H1 (cell line): ENCODE data around the gene OBP2B. TPM values are rescaled to one million over a fixed set of nuclear protein-coding genes. Genes with fewer than 3 reads are reported as not detected.

Experiments used
- CTCF ChIA-PET: fragments of 300-600 bp; sonication (Branson Sonifier 250); formaldehyde crosslinking; loops from one replicate; lab custom pipeline; 2021; ENCODE audit not compliant: partially characterized antibody; lab: Charles Lee
- POLR2A ChIA-PET: fragments of 300-600 bp; sonication (Branson Sonifier 250); formaldehyde crosslinking; loops from one replicate; lab custom pipeline; 2021; ENCODE audit warnings: inconsistent platforms; ENCODE audit not compliant: partially characterized antibody; lab: Charles Lee
- DNase-seq, 2 experiments: peaks; one replicate each; pipeline versions ENCODE4 v3.0.0 to v3.0.0-alpha.2; 2010 to 2022; ENCODE audit warnings: low spot score in 2 of 2, low read depth in 1 of 2, mixed read lengths in 1 of 2
- FAIRE-seq: peaks from 2 replicates; lab custom pipeline; 2011; peaks lifted over from hg19 to GRCh38; lab: Jason Lieb, UNC
- H2AFZ ChIP-seq: 2 replicates; pipeline ENCODE4 v1.8.1; 2012; ENCODE audit warnings: low read length, inconsistent platforms
- H2AK5ac ChIP-seq: 2 replicates; pipeline ENCODE4 v1.6.1; 2013; ENCODE audit warnings: low read depth, low read length
- H2BK120ac ChIP-seq: replicated peaks from 2 replicates; pipeline ENCODE3; 2013; ENCODE audit warnings: low read depth, low read length, inconsistent platforms
- H2BK12ac ChIP-seq: 2 replicates; pipeline ENCODE4 v1.6.1; 2013; ENCODE audit warnings: low read depth, low read length
- H2BK15ac ChIP-seq: 2 replicates; pipeline ENCODE4 v1.6.1; 2013; ENCODE audit warnings: low read length
- H2BK20ac ChIP-seq: 2 replicates; pipeline ENCODE4 v1.6.1; 2013; ENCODE audit warnings: low read length
- H2BK5ac ChIP-seq: 2 replicates; pipeline ENCODE4 v1.6.1; 2013; ENCODE audit warnings: low read depth, low read length
- H3K14ac ChIP-seq: 2 replicates; pipeline ENCODE4 v1.6.1; 2013; ENCODE audit warnings: inconsistent platforms; ENCODE audit not compliant: insufficient read length
- H3K18ac ChIP-seq: 2 replicates; pipeline ENCODE4 v1.6.1; 2013; ENCODE audit warnings: low read length; ENCODE audit errors: extremely low read depth
- H3K23ac ChIP-seq: 2 replicates; pipeline ENCODE4 v1.6.1; 2013; ENCODE audit warnings: inconsistent platforms; ENCODE audit not compliant: insufficient read length
- H3K23me2 ChIP-seq: 2 replicates; pipeline ENCODE4 v1.6.1; 2013; ENCODE audit warnings: low read depth, low read length
- H3K27ac ChIP-seq: 2 replicates; pipeline ENCODE4 v1.6.1; 2011; ENCODE audit warnings: low read depth, low read length, inconsistent platforms
- H3K27me3 ChIP-seq, 4 experiments: replicated peaks in 1 of 4; 1 replicate in 1 of 4; 2 replicates in 3 of 4; pipeline versions ENCODE4 v1.6.1 to v1.8.1; 2011 to 2013; ENCODE audit warnings: low read length in 3 of 4, mild to moderate bottlenecking in 3 of 4, inconsistent platforms in 2 of 4, mixed read lengths in 2 of 4, moderate library complexity in 1 of 4; ENCODE audit not compliant: control insufficient read depth in 3 of 4, insufficient read depth in 3 of 4; ENCODE audit errors: extremely low read depth in 1 of 4
- H3K36me3 ChIP-seq, 4 experiments: 2 replicates each; pipeline versions ENCODE4 v1.6.1 to v1.8.1; 2011 to 2013; ENCODE audit warnings: mild to moderate bottlenecking in 4 of 4, low read length in 3 of 4, moderate library complexity in 2 of 4, control low read depth in 1 of 4, inconsistent platforms in 1 of 4; ENCODE audit not compliant: insufficient read depth in 4 of 4, control insufficient read depth in 2 of 4
- H3K4ac ChIP-seq: replicated peaks from 2 replicates; pipeline ENCODE3; 2013; ENCODE audit warnings: low read length, low read depth, mixed read lengths, inconsistent platforms; ENCODE audit not compliant: insufficient read length
- H3K4me1 ChIP-seq, 4 experiments: replicated peaks in 1 of 4; 1 replicate in 1 of 4; 2 replicates in 3 of 4; pipeline versions ENCODE4 v1.6.1 to v1.8.1; 2011 to 2013; ENCODE audit warnings: low read length in 3 of 4, inconsistent platforms in 2 of 4, mixed read lengths in 1 of 4; ENCODE audit not compliant: insufficient read depth in 4 of 4, control insufficient read depth in 3 of 4
- H3K4me2 ChIP-seq, 2 experiments: 2 replicates each; pipeline versions ENCODE4 v1.6.1 to v1.8.1; 2011 to 2013; ENCODE audit warnings: low read depth in 2 of 2, low read length in 2 of 2, control low read depth in 1 of 2, inconsistent platforms in 1 of 2, mild to moderate bottlenecking in 1 of 2; ENCODE audit not compliant: insufficient read depth in 1 of 2
- H3K4me3 ChIP-seq, 4 experiments: fragments of 200-600, 300-600 bp in 1 of 4; sonication (generic), shearing (Covaris generic), sonication (Bioruptor Twin) in 1 of 4; 2 replicates each; pipeline versions ENCODE4 v1.5.1 to v1.8.1; 2011 to 2016; ENCODE audit warnings: low read length in 4 of 4, low read depth in 3 of 4, control low read depth in 2 of 4, inconsistent platforms in 2 of 4, mild to moderate bottlenecking in 2 of 4, mixed read lengths in 1 of 4, moderate library complexity in 1 of 4; ENCODE audit not compliant: insufficient read depth in 2 of 4; ENCODE audit errors: extremely low read depth in 1 of 4
- H3K56ac ChIP-seq: replicated peaks from 2 replicates; pipeline ENCODE3; 2013; ENCODE audit warnings: low read depth, mild to moderate bottlenecking, mixed read lengths, low read length, inconsistent platforms; ENCODE audit not compliant: insufficient read length
- H3K79me1 ChIP-seq: 2 replicates; pipeline ENCODE4 v1.6.1; 2013; ENCODE audit warnings: low read depth, low read length, control low read depth
- H3K79me2 ChIP-seq, 2 experiments: 2 replicates each; pipeline versions ENCODE4 v1.6.1 to v1.8.1; 2012 to 2013; ENCODE audit warnings: low read length in 2 of 2, mild to moderate bottlenecking in 2 of 2, inconsistent platforms in 1 of 2; ENCODE audit not compliant: insufficient read depth in 2 of 2, control insufficient read depth in 1 of 2
- H3K9ac ChIP-seq, 4 experiments: replicated peaks in 1 of 4; 1 replicate in 1 of 4; 2 replicates in 3 of 4; pipeline versions ENCODE4 v1.6.1 to v1.8.1; 2011 to 2013; ENCODE audit warnings: low read depth in 3 of 4, low read length in 3 of 4, control low read depth in 2 of 4, mild to moderate bottlenecking in 2 of 4, moderate library complexity in 2 of 4, inconsistent platforms in 1 of 4; ENCODE audit errors: extremely low read depth in 1 of 4
- H3K9me3 ChIP-seq, 2 experiments: 2 replicates each; pipeline versions ENCODE4 v1.6.1 to v1.8.1; 2012 to 2013; ENCODE audit warnings: mild to moderate bottlenecking in 2 of 2, moderate library complexity in 2 of 2, control low read depth in 1 of 2, inconsistent platforms in 1 of 2, low read depth in 1 of 2, low read length in 1 of 2, mixed read lengths in 1 of 2; ENCODE audit not compliant: insufficient read depth in 2 of 2
- H4K20me1 ChIP-seq, 2 experiments: replicated peaks in 1 of 2; 2 replicates each; pipeline versions ENCODE3 to v1.8.1; 2011 to 2013; ENCODE audit warnings: inconsistent platforms in 2 of 2, low read length in 2 of 2, mild to moderate bottlenecking in 1 of 2; ENCODE audit not compliant: insufficient read depth in 2 of 2, control insufficient read depth in 1 of 2
- H4K5ac ChIP-seq: 2 replicates; pipeline ENCODE4 v1.6.1; 2013; ENCODE audit warnings: low read length, low read depth, mixed read lengths, inconsistent platforms; ENCODE audit not compliant: insufficient read length
- H4K8ac ChIP-seq: 2 replicates; pipeline ENCODE4 v1.8.0; 2013; ENCODE audit warnings: mild to moderate bottlenecking, moderate library complexity, low read length, inconsistent platforms; ENCODE audit not compliant: insufficient read depth; ENCODE audit errors: extremely low read depth
- H4K91ac ChIP-seq: replicated peaks from 2 replicates; pipeline ENCODE3; 2013; ENCODE audit warnings: low read length, mixed read lengths, inconsistent platforms; ENCODE audit not compliant: insufficient read length
- CBX8 ChIP-seq: fragments of 300-800, 300-1000 bp; sonication (generic); IDR thresholded peaks from 2 replicates; pipeline ENCODE4 v1.7.1; 2016; ENCODE audit warnings: low read depth, low read length, borderline replicate concordance
- CHD2 ChIP-seq: IDR thresholded peaks from 2 replicates; pipeline ENCODE4 v1.6.1; 2012; ENCODE audit warnings: low read length, improper control_type of control experiment
- CTBP2 ChIP-seq: IDR thresholded peaks from 2 replicates; pipeline ENCODE4 v1.7.0; 2011; ENCODE audit warnings: borderline replicate concordance, mild to moderate bottlenecking, moderate library complexity, mixed read lengths, low read length; ENCODE audit not compliant: insufficient read depth, insufficient read length
- EP300 ChIP-seq, 2 experiments: IDR thresholded peaks; 1 replicate in 1 of 2; 2 replicates in 1 of 2; pipeline ENCODE4 v1.6.1; 2011 to 2012; ENCODE audit warnings: low read depth in 2 of 2, low read length in 2 of 2, mild to moderate bottlenecking in 2 of 2, borderline replicate concordance in 1 of 2, inconsistent platforms in 1 of 2, moderate library complexity in 1 of 2
- EZH2 ChIP-seq: fragments of 200-600 bp; sonication (generic); IDR thresholded peaks from 2 replicates; pipeline ENCODE4 v1.7.1; 2012; ENCODE audit warnings: low read depth, mild to moderate bottlenecking, moderate library complexity, low read length, inconsistent platforms; ENCODE audit not compliant: severe bottlenecking
- GABPA ChIP-seq: IDR thresholded peaks from 2 replicates; pipeline ENCODE4 v1.6.1; 2011; ENCODE audit warnings: mild to moderate bottlenecking, low read length, moderate library complexity, borderline replicate concordance; ENCODE audit not compliant: insufficient read depth
- KDM5A ChIP-seq: fragments of 200-600 bp; IDR thresholded peaks from 2 replicates; pipeline ENCODE4 v1.7.1; 2012; ENCODE audit warnings: mild to moderate bottlenecking, low read length, inconsistent platforms, mixed read lengths
- SP4 ChIP-seq: IDR thresholded peaks from 2 replicates; pipeline ENCODE4 v1.6.1; 2012; ENCODE audit warnings: low read length, inconsistent platforms
- TCF12 ChIP-seq: IDR thresholded peaks from 2 replicates; pipeline ENCODE4 v1.6.1; 2011; ENCODE audit warnings: low read depth, mild to moderate bottlenecking, low read length
- TEAD4 ChIP-seq: IDR thresholded peaks from 2 replicates; pipeline ENCODE4 v1.6.1; 2012; ENCODE audit warnings: low read depth, low read length, inconsistent platforms, mixed read lengths
- YY1 ChIP-seq: IDR thresholded peaks from 2 replicates; pipeline ENCODE4 v1.6.1; 2011; ENCODE audit warnings: low read depth, mild to moderate bottlenecking, low read length
- whole genome bisulfite sequencing, 2 experiments: shearing (Covaris generic) in 1 of 2; methylation state at CpG; one replicate each; pipeline versions ENCODE4 v1.1.6 to v1.1.7; 2013 to 2015; ENCODE audit warnings: low lambda C conversion rate in 2 of 2, mixed read lengths in 2 of 2, inconsistent platforms in 1 of 2, low coverage in 1 of 2, missing lambda C conversion rate in 1 of 2; ENCODE audit not compliant: insufficient replicate concordance in 2 of 2, insufficient coverage in 1 of 2, insufficient read length in 1 of 2; ENCODE audit errors: extremely low coverage in 1 of 2, missing lambda C conversion rate in 1 of 2; 5-methylcytosine and 5-hydroxymethylcytosine counted together
- polyA plus RNA-seq, 7 experiments: library from polyadenylated mRNA; depleted of rRNA in 3 of 7; stranded (reverse) in 5 of 7; unstranded in 2 of 7; fragments of >200 nt in 5 of 7; fragments of 200-250 nt in 2 of 7; gene quantifications; 1 replicate in 5 of 7; 2 replicates in 1 of 7; 4 replicates in 1 of 7; pipeline versions ENCODE4 v1.2.1 to v1.2.3, GENCODE V29; 2011 to 2013; ENCODE audit warnings: missing spikeins in 2 of 7, mixed read lengths in 2 of 7
- total RNA-seq: library from RNA; stranded (reverse); fragmentation: NEBNext Ultra II Directional; extraction: Animal tissue kit (Norgen Biotek cat#: 25700); gene quantifications from 2 replicates; pipeline ENCODE4 v1.2.1, GENCODE V29; 2021
- TF ChIP-seq, protein P1 (sequence below): IDR thresholded peaks from 2 replicates; pipeline ENCODE4 v1.6.1; 2011; ENCODE audit warnings: low read depth, mild to moderate bottlenecking, low read length; ENCODE audit not compliant: insufficient read depth
- TF ChIP-seq, protein P2 (sequence below): IDR thresholded peaks from 2 replicates; pipeline ENCODE4 v1.6.1; 2012; ENCODE audit warnings: inconsistent platforms
- TF ChIP-seq, protein P3 (sequence below): IDR thresholded peaks from 2 replicates; pipeline ENCODE4 v1.6.1; 2012; ENCODE audit warnings: inconsistent platforms

Gene OBP2B
- total and polyA plus RNA-seq, 2 of the 8 experiments (the other 6 are each of a cell fraction or from before 2014, with no cell fraction given): not detected

DNA sequence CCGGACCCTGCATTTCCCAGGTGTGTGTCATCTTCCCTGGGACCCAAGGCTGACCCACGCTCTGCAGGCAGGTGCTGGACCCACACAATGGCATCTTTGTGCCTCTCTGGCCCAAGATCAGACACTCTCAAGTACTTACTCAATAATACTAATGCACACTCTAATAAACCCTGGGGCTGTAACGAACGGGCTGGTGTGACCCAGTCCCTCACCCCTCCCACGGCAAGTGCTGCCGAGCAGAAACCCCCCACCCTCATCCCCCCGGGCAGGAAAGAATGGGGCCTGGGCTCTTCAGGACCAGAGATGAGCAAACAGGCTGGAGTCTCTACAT, 1.1 kb upstream of the OBP2B start:
- Histone ChIP-seq H2BK15ac (no peak overlapping the region), H3K79me1 (no peaks in the 10 kb centered on the region), H3K18ac (no peak overlapping the region), H3K36me3 (no peaks in the 10 kb centered on the region), H2BK20ac (no peak overlapping the region), H3K4ac (no peak overlapping the region), H3K27ac (no peak overlapping the region), H2BK120ac (no peak overlapping the region), H2AK5ac (no peak overlapping the region), H3K23me2 (no peaks in the 10 kb centered on the region), H2AFZ (no peak overlapping the region), H4K91ac (no peak overlapping the region), H3K23ac (no peak overlapping the region), H3K27me3 (peaks cover 10 to 38% (median 33%) of the 10 kb centered on the region in 4 experiments), H2BK12ac (no peak overlapping the region), H3K14ac (no peak overlapping the region), H3K56ac (no peak overlapping the region), H2BK5ac (no peak overlapping the region), H3K9ac (no peak overlapping the region), H4K5ac (no peak overlapping the region), H3K4me2 (no peak overlapping the region), H3K4me3 (no peak overlapping the region), H4K20me1 (no peaks in the 10 kb centered on the region), H3K9me3 (no peaks in the 10 kb centered on the region), H3K79me2 (no peaks in the 10 kb centered on the region), H4K8ac (no peak overlapping the region), H3K4me1 (no peaks in the 10 kb centered on the region)
- ChIA-PET POLR2A (no interaction called here), CTCF (no interaction called here)
- DNase-seq: no peak
- WGBS, 2 experiments: 67% methylated on average over 7 of the region's 7 CpGs; no CpG with 5 or more reads in 1 of the 2 experiments
- FAIRE-seq: no peak
- TF ChIP-seq, protein P1, sequence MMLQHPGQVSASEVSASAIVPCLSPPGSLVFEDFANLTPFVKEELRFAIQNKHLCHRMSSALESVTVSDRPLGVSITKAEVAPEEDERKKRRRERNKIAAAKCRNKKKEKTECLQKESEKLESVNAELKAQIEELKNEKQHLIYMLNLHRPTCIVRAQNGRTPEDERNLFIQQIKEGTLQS: no peak
- TF ChIP-seq GABPA (no peak), CBX8 (no peak), CTBP2 (no peak), TEAD4 (no peak), TCF12 (no peak), CHD2 (no peak), YY1 (no peak), SP4 (no peak), EZH2 (no peak), KDM5A (no peak), EP300 (IDR thresholded peaks at IDR 0.05; ENCODE audit: borderline replicate concordance in 1 of 2, low read depth in 2 of 2, low read length in 2 of 2) (no peak)
- TF ChIP-seq, protein P2, sequence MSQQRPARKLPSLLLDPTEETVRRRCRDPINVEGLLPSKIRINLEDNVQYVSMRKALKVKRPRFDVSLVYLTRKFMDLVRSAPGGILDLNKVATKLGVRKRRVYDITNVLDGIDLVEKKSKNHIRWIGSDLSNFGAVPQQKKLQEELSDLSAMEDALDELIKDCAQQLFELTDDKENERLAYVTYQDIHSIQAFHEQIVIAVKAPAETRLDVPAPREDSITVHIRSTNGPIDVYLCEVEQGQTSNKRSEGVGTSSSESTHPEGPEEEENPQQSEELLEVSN: no peak
- TF ChIP-seq, protein P3, sequence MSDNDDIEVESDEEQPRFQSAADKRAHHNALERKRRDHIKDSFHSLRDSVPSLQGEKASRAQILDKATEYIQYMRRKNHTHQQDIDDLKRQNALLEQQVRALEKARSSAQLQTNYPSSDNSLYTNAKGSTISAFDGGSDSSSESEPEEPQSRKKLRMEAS: no peak
